HL-60 (cell line): Measurements from ENCODE around the gene PARP12.

ENCODE experiments used
- DNase-seq, 2 experiments: peaks; one replicate each; pipeline ENCODE4 v3.0.0-alpha.2; 2010 to 2020; ENCODE audit warnings: low read depth in 1 of 2, low spot score in 1 of 2
- H3K27ac ChIP-seq: fragments of 250-450 bp; sonication (Bioruptor Pico); replicated peaks from 2 replicates; pipeline ENCODE4 v1.5.1; 2020; ENCODE audit warnings: mild to moderate bottlenecking, moderate library complexity
- H3K27me3 ChIP-seq: fragments of 250-450 bp; sonication (Bioruptor Pico); 2 replicates; pipeline ENCODE4 v1.5.1; 2021; ENCODE audit warnings: mild to moderate bottlenecking, moderate library complexity; ENCODE audit not compliant: insufficient read depth, poor library complexity, severe bottlenecking
- H3K4me3 ChIP-seq: replicated peaks from 2 replicates; pipeline ENCODE4 v1.5.1; 2011; ENCODE audit warnings: mild to moderate bottlenecking, control low read depth, low read length; ENCODE audit not compliant: insufficient read depth
- GABPA ChIP-seq: IDR thresholded peaks from 2 replicates; pipeline ENCODE4 v1.6.1; 2012; ENCODE audit warnings: low read depth
- POLR2AphosphoS5 ChIP-seq: IDR thresholded peaks from 2 replicates; pipeline ENCODE4 v1.6.1; 2012; ENCODE audit warnings: low read depth
- SPI1 ChIP-seq: IDR thresholded peaks from 2 replicates; pipeline ENCODE4 v1.6.1; 2012; ENCODE audit warnings: low read depth, mild to moderate bottlenecking, borderline replicate concordance
- TF ChIP-seq, protein P1 (sequence below): IDR thresholded peaks from one replicate; pipeline ENCODE4 v1.5.1; 2011; ENCODE audit warnings: low read length, control low read depth, inconsistent platforms; ENCODE audit not compliant: insufficient read depth
- TF ChIP-seq, protein P2 (sequence below): IDR thresholded peaks from 2 replicates; pipeline ENCODE4 v1.6.1; 2012; ENCODE audit warnings: low read depth; ENCODE audit not compliant: insufficient replicate concordance

The PARP12 gene

GRCh38 chr7:139989366-139990141 lies 73.2 kb downstream of the PARP12 start:
- TF ChIP-seq GABPA: no peak
- TF ChIP-seq, protein P1, sequence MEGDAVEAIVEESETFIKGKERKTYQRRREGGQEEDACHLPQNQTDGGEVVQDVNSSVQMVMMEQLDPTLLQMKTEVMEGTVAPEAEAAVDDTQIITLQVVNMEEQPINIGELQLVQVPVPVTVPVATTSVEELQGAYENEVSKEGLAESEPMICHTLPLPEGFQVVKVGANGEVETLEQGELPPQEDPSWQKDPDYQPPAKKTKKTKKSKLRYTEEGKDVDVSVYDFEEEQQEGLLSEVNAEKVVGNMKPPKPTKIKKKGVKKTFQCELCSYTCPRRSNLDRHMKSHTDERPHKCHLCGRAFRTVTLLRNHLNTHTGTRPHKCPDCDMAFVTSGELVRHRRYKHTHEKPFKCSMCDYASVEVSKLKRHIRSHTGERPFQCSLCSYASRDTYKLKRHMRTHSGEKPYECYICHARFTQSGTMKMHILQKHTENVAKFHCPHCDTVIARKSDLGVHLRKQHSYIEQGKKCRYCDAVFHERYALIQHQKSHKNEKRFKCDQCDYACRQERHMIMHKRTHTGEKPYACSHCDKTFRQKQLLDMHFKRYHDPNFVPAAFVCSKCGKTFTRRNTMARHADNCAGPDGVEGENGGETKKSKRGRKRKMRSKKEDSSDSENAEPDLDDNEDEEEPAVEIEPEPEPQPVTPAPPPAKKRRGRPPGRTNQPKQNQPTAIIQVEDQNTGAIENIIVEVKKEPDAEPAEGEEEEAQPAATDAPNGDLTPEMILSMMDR: no peak
- no peak for TF ChIP-seq SPI1
- TF ChIP-seq, protein P2, sequence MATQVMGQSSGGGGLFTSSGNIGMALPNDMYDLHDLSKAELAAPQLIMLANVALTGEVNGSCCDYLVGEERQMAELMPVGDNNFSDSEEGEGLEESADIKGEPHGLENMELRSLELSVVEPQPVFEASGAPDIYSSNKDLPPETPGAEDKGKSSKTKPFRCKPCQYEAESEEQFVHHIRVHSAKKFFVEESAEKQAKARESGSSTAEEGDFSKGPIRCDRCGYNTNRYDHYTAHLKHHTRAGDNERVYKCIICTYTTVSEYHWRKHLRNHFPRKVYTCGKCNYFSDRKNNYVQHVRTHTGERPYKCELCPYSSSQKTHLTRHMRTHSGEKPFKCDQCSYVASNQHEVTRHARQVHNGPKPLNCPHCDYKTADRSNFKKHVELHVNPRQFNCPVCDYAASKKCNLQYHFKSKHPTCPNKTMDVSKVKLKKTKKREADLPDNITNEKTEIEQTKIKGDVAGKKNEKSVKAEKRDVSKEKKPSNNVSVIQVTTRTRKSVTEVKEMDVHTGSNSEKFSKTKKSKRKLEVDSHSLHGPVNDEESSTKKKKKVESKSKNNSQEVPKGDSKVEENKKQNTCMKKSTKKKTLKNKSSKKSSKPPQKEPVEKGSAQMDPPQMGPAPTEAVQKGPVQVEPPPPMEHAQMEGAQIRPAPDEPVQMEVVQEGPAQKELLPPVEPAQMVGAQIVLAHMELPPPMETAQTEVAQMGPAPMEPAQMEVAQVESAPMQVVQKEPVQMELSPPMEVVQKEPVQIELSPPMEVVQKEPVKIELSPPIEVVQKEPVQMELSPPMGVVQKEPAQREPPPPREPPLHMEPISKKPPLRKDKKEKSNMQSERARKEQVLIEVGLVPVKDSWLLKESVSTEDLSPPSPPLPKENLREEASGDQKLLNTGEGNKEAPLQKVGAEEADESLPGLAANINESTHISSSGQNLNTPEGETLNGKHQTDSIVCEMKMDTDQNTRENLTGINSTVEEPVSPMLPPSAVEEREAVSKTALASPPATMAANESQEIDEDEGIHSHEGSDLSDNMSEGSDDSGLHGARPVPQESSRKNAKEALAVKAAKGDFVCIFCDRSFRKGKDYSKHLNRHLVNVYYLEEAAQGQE: no peak
- TF ChIP-seq POLR2AphosphoS5: no peak
- DNase-seq: no peak
- Histone ChIP-seq H3K27me3 (no peaks in the 10 kb centered on the region), H3K4me3 (no peak overlapping the region), H3K27ac (no peak overlapping the region)

DNA sequence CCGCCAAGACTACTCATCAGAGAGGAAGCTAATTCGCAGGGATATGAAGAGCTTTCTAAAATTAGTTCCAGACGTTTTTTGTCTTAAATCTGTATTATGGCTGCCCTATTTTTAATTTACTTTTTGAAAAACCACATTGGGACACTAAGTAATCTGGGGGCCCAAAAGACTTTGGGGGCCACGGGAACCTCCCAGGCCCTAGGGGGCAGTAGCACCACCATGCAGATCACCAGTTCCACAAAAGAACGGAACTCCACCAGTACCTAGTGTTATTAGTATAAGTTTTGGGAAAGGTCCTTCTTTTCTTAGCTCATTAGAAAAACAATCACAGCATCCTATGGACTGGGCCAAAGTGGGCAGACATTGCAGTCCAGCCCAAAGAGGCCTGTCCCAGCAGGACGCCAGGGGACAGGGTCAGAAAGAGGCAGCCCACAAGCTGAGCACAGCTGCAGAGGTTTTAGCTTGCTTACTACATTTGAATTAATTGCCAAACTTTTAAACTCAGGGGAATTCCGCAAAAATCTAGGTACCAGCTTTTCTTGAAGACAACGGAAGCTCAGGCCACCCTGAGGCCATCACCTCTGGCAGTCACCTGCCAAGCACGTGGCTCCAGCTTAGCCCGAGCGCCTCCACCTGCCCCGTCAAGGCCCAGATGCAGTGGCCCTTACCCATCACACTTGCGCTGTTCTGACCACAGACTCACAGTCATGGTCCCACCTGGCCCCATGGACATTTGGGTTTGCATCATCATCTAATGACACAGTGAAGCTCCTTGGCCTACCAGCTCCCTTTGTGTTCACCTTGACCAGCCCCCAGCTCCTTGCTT lies 74.8 kb downstream of the PARP12 start:
- H3K27me3 ChIP-seq: no peaks in the 10 kb centered on the region
- TF ChIP-seq, protein P1: no peak
- TF ChIP-seq POLR2AphosphoS5 (no peak), SPI1 (no peak)
- TF ChIP-seq, protein P2: no peak
- H3K27ac ChIP-seq: no peak overlapping the region
- DNase-seq: no peak
- no peak overlapping the region for H3K4me3 ChIP-seq

- Histone ChIP-seq H3K4me3 (no peak overlapping the region), H3K27me3 (no peaks in the 10 kb centered on the region), H3K27ac (no peak overlapping the region)
- no peak for DNase-seq
- TF ChIP-seq, protein P1: no peak
Observed at GRCh38 chr7:139985811-139986210, 76.9 kb downstream of the PARP12 start.
